ENCODE measurements around the gene HES1. TPM values are rescaled to one million over a fixed set of nuclear protein-coding genes. Genes with fewer than 3 reads are reported as not detected.

Gene HES1
- total and polyA plus RNA-seq, 9 of the 15 experiments (the other 6 are each of a cell fraction or from before 2014, with no cell fraction given): 3.4 to 37.0 (median 19.3) TPM

DNA sequence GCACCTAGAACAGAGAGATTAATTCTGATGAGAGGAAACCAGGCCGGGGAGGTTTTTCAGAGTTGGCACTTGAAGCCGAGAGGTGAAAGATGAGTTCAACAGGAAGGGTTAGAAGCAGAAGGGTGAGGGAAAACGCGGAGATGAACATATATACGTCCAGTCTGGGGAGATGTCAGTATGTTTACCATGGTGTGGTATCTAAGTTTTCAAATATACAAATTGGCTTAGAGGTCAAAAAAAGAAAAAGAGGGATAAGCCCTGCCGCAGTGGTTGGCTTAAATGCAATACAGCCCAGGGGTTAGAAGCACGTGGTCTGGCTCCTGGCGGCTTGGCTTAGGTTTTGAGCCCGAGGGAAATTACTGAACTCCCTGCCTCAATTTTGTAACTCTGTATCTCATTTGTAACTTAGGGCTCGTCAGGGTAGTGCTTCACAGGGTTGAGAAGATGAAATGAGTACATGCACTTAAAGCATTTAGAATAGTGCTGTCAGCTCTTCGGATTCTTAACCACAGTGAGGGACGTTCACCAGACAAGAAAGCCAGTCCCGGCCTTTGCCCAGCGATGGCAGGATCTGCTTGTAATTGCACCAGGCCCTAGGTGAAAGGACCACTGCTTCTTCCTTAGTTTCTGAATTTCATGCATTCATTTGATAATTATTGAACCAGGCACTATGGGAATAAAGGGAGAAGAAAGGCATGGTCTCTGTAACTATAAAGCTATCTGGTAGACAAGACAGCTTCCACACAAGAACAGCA is 6.4 kb downstream of the HES1 start:
- Histone ChIP-seq H3K4me1 (replicated peaks in 1 of 2; ENCODE audit: control insufficient read depth in 2 of 2, insufficient read depth in 2 of 2, low read length in 2 of 2) (peaks cover 40 to 45% of the 10 kb centered on the region in 2 experiments), H4K20me1 (replicated peaks; ENCODE audit: control insufficient read depth, insufficient read depth, low read length) (no peaks in the 10 kb centered on the region), H3K9me3 (replicated peaks; ENCODE audit: control insufficient read depth, insufficient read depth, low read depth, low read length) (no peaks in the 10 kb centered on the region), H3K9ac (ENCODE audit: insufficient read depth in 1 of 2, low read depth in 2 of 2, low read length in 2 of 2) (peak overlapping the region; percentile 93 to 96), H3K27me3 (ENCODE audit: control insufficient read depth in 2 of 2, insufficient read depth in 2 of 2, low read length in 2 of 2) (no peaks in the 10 kb centered on the region), H3K9me1 (ENCODE audit: control insufficient read depth, insufficient read depth, low read length) (no peaks in the 10 kb centered on the region), H3K4me2 (ENCODE audit: insufficient read depth, low read length) (peak overlapping the region; percentile 76), H3K27ac (ENCODE audit: extremely low read depth, low read depth, low read length) (peak overlapping the region; percentile 99), H3K79me2 (ENCODE audit: control insufficient read depth, insufficient read depth, low read length) (peaks cover 17% of the 10 kb centered on the region), H3K36me3 (ENCODE audit: control insufficient read depth, insufficient read depth, low read length) (peaks cover 11% of the 10 kb centered on the region; the same call in 1 of the 3 replicates), H2AFZ (ENCODE audit: low read depth, low read length) (peak overlapping the region; percentile 94), H3K4me3 (peak overlapping the region; percentile 36; the same call in 1 of the 2 replicates)
- DNase-seq (ENCODE audit: extremely low read depth in 1 of 4, low spot score in 3 of 4): peak in 1 of 4 experiments; percentile 35
- BruUV-seq (replicated peaks): no TSS peak
- WGBS (ENCODE audit: insufficient coverage, low coverage, missing lambda C conversion rate): 37% methylated on average over 12 of the region's 14 CpGs
- intact Hi-C loops (cut with micrococcal nuclease) (no loop called here), in situ Hi-C loops (cut with MboI) (no loop called here)
- POLR2A ChIA-PET: interaction anchor here (0.7 to 2.1 kb wide), 14 partner anchors 12 to 361 kb away, joined by 3 to 10 read pairs (median 4); no protein-coding TSS in a partner anchor
- FAIRE-seq: peak; percentile 57
- ATAC-seq: no peak
- CTCF ChIA-PET (ENCODE audit: low intra/inter-chr PET ratio): no interaction called here
- TF ChIP-seq, protein P1, sequence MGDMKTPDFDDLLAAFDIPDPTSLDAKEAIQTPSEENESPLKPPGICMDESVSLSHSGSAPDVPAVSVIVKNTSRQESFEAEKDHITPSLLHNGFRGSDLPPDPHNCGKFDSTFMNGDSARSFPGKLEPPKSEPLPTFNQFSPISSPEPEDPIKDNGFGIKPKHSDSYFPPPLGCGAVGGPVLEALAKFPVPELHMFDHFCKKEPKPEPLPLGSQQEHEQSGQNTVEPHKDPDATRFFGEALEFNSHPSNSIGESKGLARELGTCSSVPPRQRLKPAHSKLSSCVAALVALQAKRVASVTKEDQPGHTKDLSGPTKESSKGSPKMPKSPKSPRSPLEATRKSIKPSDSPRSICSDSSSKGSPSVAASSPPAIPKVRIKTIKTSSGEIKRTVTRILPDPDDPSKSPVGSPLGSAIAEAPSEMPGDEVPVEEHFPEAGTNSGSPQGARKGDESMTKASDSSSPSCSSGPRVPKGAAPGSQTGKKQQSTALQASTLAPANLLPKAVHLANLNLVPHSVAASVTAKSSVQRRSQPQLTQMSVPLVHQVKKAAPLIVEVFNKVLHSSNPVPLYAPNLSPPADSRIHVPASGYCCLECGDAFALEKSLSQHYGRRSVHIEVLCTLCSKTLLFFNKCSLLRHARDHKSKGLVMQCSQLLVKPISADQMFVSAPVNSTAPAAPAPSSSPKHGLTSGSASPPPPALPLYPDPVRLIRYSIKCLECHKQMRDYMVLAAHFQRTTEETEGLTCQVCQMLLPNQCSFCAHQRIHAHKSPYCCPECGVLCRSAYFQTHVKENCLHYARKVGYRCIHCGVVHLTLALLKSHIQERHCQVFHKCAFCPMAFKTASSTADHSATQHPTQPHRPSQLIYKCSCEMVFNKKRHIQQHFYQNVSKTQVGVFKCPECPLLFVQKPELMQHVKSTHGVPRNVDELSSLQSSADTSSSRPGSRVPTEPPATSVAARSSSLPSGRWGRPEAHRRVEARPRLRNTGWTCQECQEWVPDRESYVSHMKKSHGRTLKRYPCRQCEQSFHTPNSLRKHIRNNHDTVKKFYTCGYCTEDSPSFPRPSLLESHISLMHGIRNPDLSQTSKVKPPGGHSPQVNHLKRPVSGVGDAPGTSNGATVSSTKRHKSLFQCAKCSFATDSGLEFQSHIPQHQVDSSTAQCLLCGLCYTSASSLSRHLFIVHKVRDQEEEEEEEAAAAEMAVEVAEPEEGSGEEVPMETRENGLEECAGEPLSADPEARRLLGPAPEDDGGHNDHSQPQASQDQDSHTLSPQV (IDR thresholded peaks at IDR 0.05): peak; percentile 89
- TF ChIP-seq ZNF197 (CRISPR knock-in tag; IDR thresholded peaks at IDR 0.05; ENCODE audit: low read depth) (no peak), ZNF668 (CRISPR knock-in tag; IDR thresholded peaks at IDR 0.05) (peak; percentile 86; the same call in 1 of the 2 replicates), JUN (IDR thresholded peaks at IDR 0.05; ENCODE audit: borderline replicate concordance, low read depth, low read length) (0 out of 2 replicates have a peak, but pooled peaks have one; percentile 1), JUN (CRISPR knock-in tag; IDR thresholded peaks at IDR 0.05; ENCODE audit: borderline replicate concordance) (no peak)
- TF ChIP-seq, protein P2, sequence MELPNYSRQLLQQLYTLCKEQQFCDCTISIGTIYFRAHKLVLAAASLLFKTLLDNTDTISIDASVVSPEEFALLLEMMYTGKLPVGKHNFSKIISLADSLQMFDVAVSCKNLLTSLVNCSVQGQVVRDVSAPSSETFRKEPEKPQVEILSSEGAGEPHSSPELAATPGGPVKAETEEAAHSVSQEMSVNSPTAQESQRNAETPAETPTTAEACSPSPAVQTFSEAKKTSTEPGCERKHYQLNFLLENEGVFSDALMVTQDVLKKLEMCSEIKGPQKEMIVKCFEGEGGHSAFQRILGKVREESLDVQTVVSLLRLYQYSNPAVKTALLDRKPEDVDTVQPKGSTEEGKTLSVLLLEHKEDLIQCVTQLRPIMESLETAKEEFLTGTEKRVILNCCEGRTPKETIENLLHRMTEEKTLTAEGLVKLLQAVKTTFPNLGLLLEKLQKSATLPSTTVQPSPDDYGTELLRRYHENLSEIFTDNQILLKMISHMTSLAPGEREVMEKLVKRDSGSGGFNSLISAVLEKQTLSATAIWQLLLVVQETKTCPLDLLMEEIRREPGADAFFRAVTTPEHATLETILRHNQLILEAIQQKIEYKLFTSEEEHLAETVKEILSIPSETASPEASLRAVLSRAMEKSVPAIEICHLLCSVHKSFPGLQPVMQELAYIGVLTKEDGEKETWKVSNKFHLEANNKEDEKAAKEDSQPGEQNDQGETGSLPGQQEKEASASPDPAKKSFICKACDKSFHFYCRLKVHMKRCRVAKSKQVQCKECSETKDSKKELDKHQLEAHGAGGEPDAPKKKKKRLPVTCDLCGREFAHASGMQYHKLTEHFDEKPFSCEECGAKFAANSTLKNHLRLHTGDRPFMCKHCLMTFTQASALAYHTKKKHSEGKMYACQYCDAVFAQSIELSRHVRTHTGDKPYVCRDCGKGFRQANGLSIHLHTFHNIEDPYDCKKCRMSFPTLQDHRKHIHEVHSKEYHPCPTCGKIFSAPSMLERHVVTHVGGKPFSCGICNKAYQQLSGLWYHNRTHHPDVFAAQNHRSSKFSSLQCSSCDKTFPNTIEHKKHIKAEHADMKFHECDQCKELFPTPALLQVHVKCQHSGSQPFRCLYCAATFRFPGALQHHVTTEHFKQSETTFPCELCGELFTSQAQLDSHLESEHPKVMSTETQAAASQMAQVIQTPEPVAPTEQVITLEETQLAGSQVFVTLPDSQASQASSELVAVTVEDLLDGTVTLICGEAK (IDR thresholded peaks at IDR 0.05): peak; percentile 54; the same call in 1 of the 2 replicates
- TF ChIP-seq, protein P2 (CRISPR knock-in tag; IDR thresholded peaks at IDR 0.05): no peak
